Mesendoderm (in vitro differentiated cells): ENCODE data around the gene CDCP2. TPM values are rescaled to one million over a fixed set of nuclear protein-coding genes. Genes with fewer than 3 reads are reported as not detected.

Experiments used
- DNase-seq: peaks from one replicate; pipeline ENCODE4 v3.0.0; 2013
- H2AK5ac ChIP-seq: 2 replicates; pipeline ENCODE4 v1.6.1; 2013; ENCODE audit warnings: low read length, inconsistent platforms
- H2BK120ac ChIP-seq: 2 replicates; pipeline ENCODE4 v1.6.1; 2013; ENCODE audit warnings: low read depth, mild to moderate bottlenecking, low read length, moderate library complexity, mixed read lengths
- H2BK15ac ChIP-seq: replicated peaks from 2 replicates; pipeline ENCODE4 v1.6.1; 2013; ENCODE audit warnings: low read depth, mild to moderate bottlenecking, moderate library complexity
- H2BK5ac ChIP-seq: 2 replicates; pipeline ENCODE4 v1.6.1; 2013; ENCODE audit warnings: low read length, inconsistent platforms
- H3K18ac ChIP-seq: 2 replicates; pipeline ENCODE4 v1.6.1; 2013; ENCODE audit warnings: mild to moderate bottlenecking, low read length, mixed read lengths
- H3K23ac ChIP-seq: one replicate; pipeline ENCODE4 v1.6.1; 2013; ENCODE audit warnings: low read length
- H3K27ac ChIP-seq: 2 replicates; pipeline ENCODE4 v1.5.1; 2013; ENCODE audit warnings: low read depth, mild to moderate bottlenecking, inconsistent platforms, low read length, moderate library complexity
- H3K27me3 ChIP-seq: 2 replicates; pipeline ENCODE4 v1.6.1; 2013; ENCODE audit warnings: low read length, control low read depth, mild to moderate bottlenecking, inconsistent platforms; ENCODE audit not compliant: insufficient read depth, poor library complexity
- H3K36me3 ChIP-seq: 2 replicates; pipeline ENCODE4 v1.6.1; 2013; ENCODE audit warnings: low read length, inconsistent platforms; ENCODE audit not compliant: control insufficient read depth, insufficient read depth
- H3K4ac ChIP-seq: one replicate; pipeline ENCODE4 v1.6.1; 2013; ENCODE audit warnings: low read depth, mild to moderate bottlenecking, low read length, moderate library complexity
- H3K4me1 ChIP-seq: 2 replicates; pipeline ENCODE4 v1.6.1; 2013; ENCODE audit warnings: low read depth, low read length, inconsistent platforms; ENCODE audit not compliant: control insufficient read depth
- H3K4me2 ChIP-seq: 2 replicates; pipeline ENCODE4 v1.6.1; 2013; ENCODE audit warnings: low read length
- H3K4me3 ChIP-seq: 2 replicates; pipeline ENCODE4 v1.5.1; 2013; ENCODE audit warnings: mild to moderate bottlenecking, low read length
- H3K56ac ChIP-seq: one replicate; pipeline ENCODE4 v1.6.1; 2013; ENCODE audit warnings: low read length
- H3K79me1 ChIP-seq: 2 replicates; pipeline ENCODE4 v1.6.1; 2013; ENCODE audit warnings: low read length, inconsistent platforms
- H3K79me2 ChIP-seq: 2 replicates; pipeline ENCODE4 v1.6.1; 2013; ENCODE audit warnings: mild to moderate bottlenecking, low read length; ENCODE audit not compliant: control insufficient read depth, insufficient read depth
- H3K9ac ChIP-seq: 2 replicates; pipeline ENCODE4 v1.6.1; 2013; ENCODE audit warnings: low read length, inconsistent platforms
- H4K5ac ChIP-seq: one replicate; pipeline ENCODE4 v1.6.1; 2013; ENCODE audit warnings: low read length
- H4K8ac ChIP-seq: one replicate; pipeline ENCODE4 v1.6.1; 2013; ENCODE audit warnings: low read depth, mild to moderate bottlenecking, control low read depth, low read length, moderate library complexity
- WGBS: extraction: QIAGEN DNeasy Blood & Tissue Kit; methylation state at CpG from one replicate; pipeline ENCODE4 v1.1.7; 2013; ENCODE audit warnings: low lambda C conversion rate, missing lambda C conversion rate; ENCODE audit not compliant: insufficient coverage; ENCODE audit errors: extremely low coverage; 5-methylcytosine and 5-hydroxymethylcytosine counted together
- polyA plus RNA-seq, 2 experiments: library from polyadenylated mRNA; stranded (reverse); fragments of 200-250 nt; gene quantifications; one replicate each; pipeline ENCODE4 v1.2.3, GENCODE V29; 2013

CDCP2 gene
- not detected for polyA plus RNA-seq (2013, experiment 1 of 2)
- not detected for polyA plus RNA-seq (2013, experiment 2 of 2)

DNA sequence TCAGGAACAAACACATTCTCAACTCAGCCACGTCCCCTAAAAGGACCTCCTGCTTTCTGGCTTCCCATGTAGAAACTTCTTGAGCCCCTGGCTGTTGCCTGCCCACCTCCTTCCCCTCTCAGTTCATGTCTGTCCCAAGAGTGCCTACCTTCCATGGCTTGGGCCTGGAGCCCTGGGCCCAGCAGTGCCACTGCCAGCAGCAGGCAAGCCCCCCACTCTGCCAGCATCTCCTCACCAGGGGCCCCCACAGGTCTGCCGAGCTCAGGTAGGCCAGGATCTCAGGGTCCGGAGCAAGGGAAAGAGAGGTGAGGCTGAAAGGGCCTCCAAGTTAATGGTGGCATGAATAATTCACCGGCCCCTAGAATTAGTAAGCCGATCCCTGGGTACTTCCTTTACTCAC lies at the start of gene CDCP2:
TSS of gene CDCP2 (minus strand) at position 305 of the 400 bp plus-strand sequence. CDS start at position 227, 78 bp downstream.
- H2BK5ac ChIP-seq: no peak within 1 kb of the TSS
- no peak within 1 kb of the TSS for H3K4ac ChIP-seq
- no peak within 1 kb of the TSS for H2BK15ac ChIP-seq
- H3K27me3 ChIP-seq: no peaks in the 10 kb centered on the region
- no peak within 1 kb of the TSS for H3K4me3 ChIP-seq
- H4K8ac ChIP-seq: no peak within 1 kb of the TSS
- no peak within 1 kb of the TSS for H2BK120ac ChIP-seq
- H3K79me1 ChIP-seq: no peaks in the 10 kb centered on the region
- H3K4me1 ChIP-seq: peaks cover 3% of the 10 kb centered on the region
- no peak within 1 kb of the TSS for H3K4me2 ChIP-seq
- no peak within 1 kb of the TSS for H3K9ac ChIP-seq
- no peak for DNase-seq
- no peak within 1 kb of the TSS for H3K23ac ChIP-seq
- no peak within 1 kb of the TSS for H4K5ac ChIP-seq
- H3K27ac ChIP-seq: no peak within 1 kb of the TSS
- no peaks in the 10 kb centered on the region for H3K36me3 ChIP-seq
- H3K79me2 ChIP-seq: no peaks in the 10 kb centered on the region
- no CpG with 5 or more reads among the region's 5 CpGs for WGBS
- H3K56ac ChIP-seq: no peak within 1 kb of the TSS
- H3K18ac ChIP-seq: no peak within 1 kb of the TSS
- no peak within 1 kb of the TSS for H2AK5ac ChIP-seq

DNA sequence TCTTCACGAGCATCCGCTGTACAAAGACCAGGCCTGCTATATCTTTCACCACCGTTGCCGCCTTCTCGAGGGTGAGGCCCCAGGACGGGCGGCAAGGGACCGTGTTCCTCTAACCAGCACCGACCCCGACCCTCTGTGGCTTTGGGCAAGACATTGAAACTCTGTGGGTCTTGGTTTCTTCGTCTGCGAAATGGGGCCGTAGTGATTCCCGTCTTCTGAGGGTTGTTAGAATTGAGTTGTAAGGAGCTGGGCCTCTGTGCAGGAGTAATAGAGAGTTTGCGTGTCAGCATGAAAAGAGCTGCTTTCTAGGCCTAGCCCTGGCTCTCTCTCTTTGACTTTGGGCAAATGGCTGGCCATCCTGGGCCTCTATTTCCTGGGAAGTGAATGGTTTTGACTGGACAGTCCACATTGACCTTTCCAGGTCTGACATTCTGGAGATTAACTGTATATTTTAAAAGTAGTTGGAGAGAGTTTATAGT lies 47.8 kb upstream of the CDCP2 start:
- Histone ChIP-seq H3K27ac (no peak overlapping the region), H2AK5ac (no peak overlapping the region)
- no peak for DNase-seq

DNA sequence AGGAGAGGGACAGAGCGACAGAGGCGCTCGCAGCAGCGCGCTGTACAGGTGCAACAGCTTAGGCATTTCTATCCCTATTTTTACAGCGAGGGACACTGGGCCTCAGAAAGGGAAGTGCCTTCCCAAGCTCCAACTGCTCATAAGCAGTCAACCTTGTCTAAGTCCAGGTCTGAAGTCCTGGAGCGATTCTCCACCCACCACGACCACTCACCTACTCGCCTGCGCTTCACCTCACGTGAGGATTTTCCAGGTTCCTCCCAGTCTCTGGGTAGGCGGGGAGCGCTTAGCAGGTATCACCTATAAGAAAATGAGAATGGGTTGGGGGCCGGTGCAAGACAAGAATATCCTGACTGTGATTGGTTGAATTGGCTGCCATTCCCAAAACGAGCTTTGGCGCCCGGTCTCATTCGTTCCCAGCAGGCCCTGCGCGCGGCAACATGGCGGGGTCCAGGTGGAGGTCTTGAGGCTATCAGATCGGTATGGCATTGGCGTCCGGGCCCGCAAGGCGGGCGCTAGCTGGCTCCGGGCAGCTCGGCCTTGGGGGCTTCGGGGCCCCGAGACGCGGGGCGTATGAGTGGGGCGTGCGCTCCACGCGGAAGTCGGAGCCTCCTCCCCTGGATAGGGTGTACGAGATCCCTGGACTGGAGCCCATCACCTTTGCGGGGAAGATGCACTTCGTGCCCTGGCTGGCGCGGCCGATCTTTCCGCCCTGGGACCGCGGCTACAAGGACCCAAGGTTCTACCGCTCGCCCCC lies 47.1 kb upstream of the CDCP2 start, which contains the start of the genes CYB5RL and MRPL37:
TSS of gene CYB5RL (minus strand) at position 266 of the 754 bp plus-strand sequence. CDS start 4,414 bp downstream, outside the sequence.
TSS of gene MRPL37 (plus strand) at position 403 of the 754 bp plus-strand sequence. CDS start at position 480, 77 bp downstream.
- no peak within 1 kb of the TSS for H2BK5ac ChIP-seq
- H2BK15ac ChIP-seq: no peak within 1 kb of the TSS
- H2BK120ac ChIP-seq: no peak within 1 kb of the TSS
- H3K56ac ChIP-seq: peak within 1 kb of the TSS; percentile 91
- peak within 1 kb of the TSS; percentile 88 for H4K8ac ChIP-seq
- H3K4ac ChIP-seq: peak within 1 kb of the TSS; percentile 60
- H3K27me3 ChIP-seq: no peaks in the 10 kb centered on the region
- peaks cover 25% of the 10 kb centered on the region for H3K79me2 ChIP-seq
- peak within 1 kb of the TSS; percentile 99 for H3K4me2 ChIP-seq
- no peak within 1 kb of the TSS for H2AK5ac ChIP-seq
- H3K23ac ChIP-seq: peak within 1 kb of the TSS; percentile 67
- WGBS: no CpG with 5 or more reads among the region's 51 CpGs
- peak; percentile 99 for DNase-seq
- peak within 1 kb of the TSS; percentile 70 for H3K4me3 ChIP-seq
- no peak within 1 kb of the TSS for H3K27ac ChIP-seq
- H3K18ac ChIP-seq: no peak within 1 kb of the TSS
- peaks cover 21% of the 10 kb centered on the region for H3K79me1 ChIP-seq
- H3K4me1 ChIP-seq: peaks cover 8% of the 10 kb centered on the region
- H3K36me3 ChIP-seq: no peaks in the 10 kb centered on the region
- H4K5ac ChIP-seq: no peak within 1 kb of the TSS
- H3K9ac ChIP-seq: peak within 1 kb of the TSS; percentile 73

More for the DNA sequence above, 47.8 kb upstream of the CDCP2 start:
- Histone ChIP-seq H3K27me3 (no peaks in the 10 kb centered on the region), H3K23ac (no peak overlapping the region), H3K4me2 (peak overlapping the region; percentile 81), H3K18ac (no peak overlapping the region), H3K4me3 (peak overlapping the region; percentile 60), H3K36me3 (peaks cover 3% of the 10 kb centered on the region), H3K79me2 (peaks cover 25% of the 10 kb centered on the region), H3K9ac (peak overlapping the region; percentile 73), H3K4ac (no peak overlapping the region), H3K4me1 (peaks cover 8% of the 10 kb centered on the region), H3K56ac (peak overlapping the region; percentile 91), H2BK120ac (no peak overlapping the region), H3K79me1 (peaks cover 21% of the 10 kb centered on the region), H4K5ac (no peak overlapping the region), H2BK5ac (no peak overlapping the region), H4K8ac (no peak overlapping the region), H2BK15ac (no peak overlapping the region)
- WGBS: no CpG with 5 or more reads among the region's 15 CpGs

DNA sequence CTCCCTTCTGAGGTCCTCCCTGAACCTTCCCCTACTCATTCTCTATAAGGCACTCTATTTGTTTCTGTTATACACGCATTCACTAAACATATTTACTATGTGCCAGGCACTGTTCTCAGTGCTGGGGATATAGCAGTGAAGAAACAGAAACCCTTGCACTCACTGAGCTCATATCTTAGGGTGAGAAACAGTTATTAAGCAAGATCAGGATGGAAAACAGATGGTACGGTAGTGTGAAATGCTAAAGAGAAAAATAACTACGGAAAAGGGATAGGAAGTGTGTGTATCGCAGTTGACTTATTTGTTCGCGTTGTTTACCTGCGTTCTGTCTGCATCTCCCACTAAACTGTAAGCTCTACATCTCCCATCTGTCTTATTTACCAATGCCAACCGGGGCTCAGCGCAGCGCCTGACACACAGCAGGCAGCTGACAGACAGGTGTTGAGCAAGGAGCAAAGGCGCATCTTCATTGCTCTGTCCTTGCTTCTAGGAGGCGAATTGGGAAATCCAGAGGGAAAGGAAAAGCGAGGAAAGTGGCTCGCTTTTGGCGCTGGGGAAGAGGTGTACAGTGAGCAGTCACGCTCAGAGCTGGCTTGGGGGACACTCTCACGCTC lies 46.5 kb upstream of the CDCP2 start:
- peak overlapping the region; percentile 70 for H3K4me3 ChIP-seq
- no peak overlapping the region for H4K8ac ChIP-seq
- H3K79me1 ChIP-seq: peaks cover 19% of the 10 kb centered on the region
- no peak overlapping the region for H2BK15ac ChIP-seq
- no peaks in the 10 kb centered on the region for H3K36me3 ChIP-seq
- H2BK120ac ChIP-seq: no peak overlapping the region
- H3K4ac ChIP-seq: no peak overlapping the region
- no peak overlapping the region for H4K5ac ChIP-seq
- peak overlapping the region; percentile 67 for H3K9ac ChIP-seq
- no peak for DNase-seq
- H3K4me2 ChIP-seq: peak overlapping the region; percentile 99
- no peak overlapping the region for H3K18ac ChIP-seq
- no peak overlapping the region for H2BK5ac ChIP-seq
- H3K27me3 ChIP-seq: no peaks in the 10 kb centered on the region
- WGBS: no CpG with 5 or more reads among the region's 17 CpGs
- no peak overlapping the region for H3K27ac ChIP-seq
- H3K4me1 ChIP-seq: peaks cover 8% of the 10 kb centered on the region
- no peak overlapping the region for H2AK5ac ChIP-seq
- peak overlapping the region; percentile 67 for H3K23ac ChIP-seq
- H3K79me2 ChIP-seq: peaks cover 25% of the 10 kb centered on the region
- H3K56ac ChIP-seq: peak overlapping the region; percentile 85

DNA sequence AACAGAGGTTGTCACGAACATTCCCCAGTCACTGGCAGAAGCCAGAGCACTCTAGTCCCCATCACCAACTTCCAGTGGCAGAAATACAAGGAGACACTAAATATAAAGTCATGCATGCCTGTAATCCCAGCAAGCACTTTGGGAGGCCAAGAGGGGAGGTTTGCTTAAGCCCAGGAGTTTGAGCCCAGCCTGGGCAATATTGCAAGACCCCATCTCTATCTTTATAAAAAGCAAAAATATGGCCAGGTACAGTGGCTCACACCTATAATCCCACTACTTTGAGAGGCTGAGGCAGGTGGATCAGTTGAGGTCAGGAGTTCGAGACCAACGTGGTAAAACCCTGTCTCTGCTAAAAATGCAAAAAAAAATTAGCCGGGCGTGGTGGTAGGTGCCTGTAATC lies 40.7 kb upstream of the CDCP2 start:
- no peak overlapping the region for H3K4ac ChIP-seq
- no peak overlapping the region for H3K27ac ChIP-seq

More for the DNA sequence above, 40.7 kb upstream of the CDCP2 start:
- no peak overlapping the region for H3K9ac ChIP-seq
- no peak overlapping the region for H3K23ac ChIP-seq
- DNase-seq: no peak
- no peaks in the 10 kb centered on the region for H3K79me2 ChIP-seq
- no peaks in the 10 kb centered on the region for H3K36me3 ChIP-seq
- H3K4me1 ChIP-seq: no peaks in the 10 kb centered on the region
- H2BK15ac ChIP-seq: no peak overlapping the region
- H4K8ac ChIP-seq: no peak overlapping the region
- H2BK120ac ChIP-seq: no peak overlapping the region
- no peak overlapping the region for H2BK5ac ChIP-seq
- no peaks in the 10 kb centered on the region for H3K79me1 ChIP-seq
- H3K4me3 ChIP-seq: no peak overlapping the region
- no peaks in the 10 kb centered on the region for H3K27me3 ChIP-seq
- H4K5ac ChIP-seq: no peak overlapping the region
- no CpG with 5 or more reads among the region's 5 CpGs for WGBS
- no peak overlapping the region for H3K56ac ChIP-seq
- no peak overlapping the region for H3K4me2 ChIP-seq
- H3K18ac ChIP-seq: no peak overlapping the region
- H2AK5ac ChIP-seq: no peak overlapping the region
